H1 (cell line): ENCODE data around the gene RAB3IL1.

ENCODE experiments used
- CBX8 ChIP-seq: fragments of 300-800, 300-1000 bp; sonication (generic); IDR thresholded peaks from 2 replicates; pipeline ENCODE4 v1.7.1; 2016; ENCODE audit warnings: low read depth, low read length, borderline replicate concordance
- CTCF ChIP-seq, 3 experiments: IDR thresholded peaks; 1 replicate in 2 of 3; 2 replicates in 1 of 3; pipeline versions ENCODE4 v1.5.1 to v1.6.1; 2011; ENCODE audit warnings: low read length in 3 of 3, mild to moderate bottlenecking in 3 of 3, inconsistent platforms in 2 of 3, low read depth in 1 of 3, moderate library complexity in 1 of 3; ENCODE audit not compliant: insufficient read depth in 1 of 3; ENCODE audit errors: control extremely low read depth in 1 of 3
- EZH2 ChIP-seq: fragments of 200-600 bp; sonication (generic); IDR thresholded peaks from 2 replicates; pipeline ENCODE4 v1.7.1; 2012; ENCODE audit warnings: low read depth, mild to moderate bottlenecking, moderate library complexity, low read length, inconsistent platforms; ENCODE audit not compliant: severe bottlenecking
- KDM4A ChIP-seq: IDR thresholded peaks from one replicate; pipeline ENCODE4 v1.7.1; 2012; ENCODE audit warnings: low read depth, mild to moderate bottlenecking, moderate library complexity, low read length, inconsistent platforms; ENCODE audit not compliant: severe bottlenecking
- POLR2A ChIP-seq, 2 experiments: IDR thresholded peaks; 1 replicate in 1 of 2; 2 replicates in 1 of 2; pipeline ENCODE4 v1.6.1; 2011; ENCODE audit warnings: low read depth in 2 of 2, low read length in 2 of 2, mild to moderate bottlenecking in 2 of 2; ENCODE audit errors: control extremely low read depth in 1 of 2
- RAD21 ChIP-seq, 2 experiments: IDR thresholded peaks in 1 of 2; conservative IDR thresholded peaks in 1 of 2; 2 replicates each; pipeline ENCODE4 v1.6.1; 2011; ENCODE audit warnings: low read depth in 2 of 2, low read length in 2 of 2, improper control_type of control experiment in 1 of 2, inconsistent platforms in 1 of 2, mild to moderate bottlenecking in 1 of 2, moderate library complexity in 1 of 2
- SIX5 ChIP-seq: IDR thresholded peaks from 2 replicates; pipeline ENCODE4 v1.6.1; 2011; ENCODE audit warnings: mild to moderate bottlenecking, low read depth, low read length
- TBP ChIP-seq: IDR thresholded peaks from 2 replicates; pipeline ENCODE4 v1.6.1; 2011; ENCODE audit warnings: low read depth, low read length, improper control_type of control experiment
- TF ChIP-seq, protein P1 (sequence below): IDR thresholded peaks from 2 replicates; pipeline ENCODE4 v1.6.1; 2012; ENCODE audit warnings: inconsistent platforms
- TF ChIP-seq, protein P2 (sequence below): IDR thresholded peaks from 2 replicates; pipeline ENCODE4 v1.6.1; 2011; ENCODE audit warnings: low read length, improper control_type of control experiment

DNA sequence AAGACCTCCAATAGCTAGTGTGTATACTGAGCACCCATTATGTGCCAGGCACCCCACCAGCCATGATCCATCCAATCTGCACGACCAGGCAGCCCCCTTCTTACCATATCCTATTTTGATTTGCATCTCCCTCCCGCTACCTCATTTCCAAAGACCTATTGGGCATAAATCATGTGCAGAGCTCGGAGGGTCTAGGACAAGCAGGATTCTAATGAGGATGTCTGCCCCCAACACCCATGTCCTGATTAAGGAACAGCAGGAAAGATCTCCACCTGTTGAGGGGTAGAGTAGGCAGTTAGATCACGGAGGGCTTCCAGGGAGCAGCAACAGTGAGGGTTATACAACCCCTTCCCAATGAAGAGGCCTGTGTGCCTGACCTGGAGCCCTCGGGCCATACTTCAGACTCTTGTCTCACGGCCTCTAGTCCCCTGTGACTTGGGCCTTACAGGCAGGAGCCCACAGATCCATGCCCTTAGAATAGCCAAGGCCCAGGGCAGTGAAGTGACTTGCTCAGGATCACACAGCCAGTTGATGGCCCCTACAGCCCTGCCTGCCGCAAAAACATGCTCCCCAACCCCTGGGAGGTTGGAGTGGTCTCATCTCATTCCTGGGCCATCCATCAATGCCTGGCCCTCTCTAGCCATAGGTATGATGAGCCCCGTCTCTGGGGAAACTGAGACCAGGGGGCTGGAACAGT is 3.5 kb downstream of the RAB3IL1 start:
- no peak for TF ChIP-seq POLR2A (IDR thresholded peaks at IDR 0.05; ENCODE audit: control extremely low read depth in 1 of 2, low read depth in 2 of 2, low read length in 2 of 2)
- TF ChIP-seq TBP = no peak
- no peak for TF ChIP-seq CTCF (IDR thresholded peaks at IDR 0.05; ENCODE audit: control extremely low read depth in 1 of 3, insufficient read depth in 1 of 3, low read depth in 1 of 3, low read length in 3 of 3)
- TF ChIP-seq, protein P1, sequence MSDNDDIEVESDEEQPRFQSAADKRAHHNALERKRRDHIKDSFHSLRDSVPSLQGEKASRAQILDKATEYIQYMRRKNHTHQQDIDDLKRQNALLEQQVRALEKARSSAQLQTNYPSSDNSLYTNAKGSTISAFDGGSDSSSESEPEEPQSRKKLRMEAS = no peak
- no peak for TF ChIP-seq SIX5
- TF ChIP-seq, protein P2, sequence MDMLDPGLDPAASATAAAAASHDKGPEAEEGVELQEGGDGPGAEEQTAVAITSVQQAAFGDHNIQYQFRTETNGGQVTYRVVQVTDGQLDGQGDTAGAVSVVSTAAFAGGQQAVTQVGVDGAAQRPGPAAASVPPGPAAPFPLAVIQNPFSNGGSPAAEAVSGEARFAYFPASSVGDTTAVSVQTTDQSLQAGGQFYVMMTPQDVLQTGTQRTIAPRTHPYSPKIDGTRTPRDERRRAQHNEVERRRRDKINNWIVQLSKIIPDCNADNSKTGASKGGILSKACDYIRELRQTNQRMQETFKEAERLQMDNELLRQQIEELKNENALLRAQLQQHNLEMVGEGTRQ = no peak
- no peak for TF ChIP-seq RAD21 (IDR thresholded peaks at IDR 0.05 in 1 of 2, conservative IDR thresholded peaks at IDR 0.05 in 1 of 2; ENCODE audit: low read depth in 2 of 2, low read length in 2 of 2)
- no peak for TF ChIP-seq CBX8
- TF ChIP-seq EZH2 = no peak
- no peak for TF ChIP-seq KDM4A
